GM12878 (cell line): ENCODE measurements around the gene RETSAT.

Experiments used
- CTCF ChIP-seq, 3 experiments: IDR thresholded peaks in 2 of 3; conservative IDR thresholded peaks in 1 of 3; 2 replicates each; pipeline ENCODE4 v1.5.1; 2011; ENCODE audit warnings: low read depth in 3 of 3, low read length in 3 of 3, mild to moderate bottlenecking in 3 of 3, control low read depth in 2 of 3, moderate library complexity in 2 of 3, inconsistent platforms in 1 of 3, mixed read lengths in 1 of 3; ENCODE audit not compliant: control insufficient read depth in 2 of 3, insufficient read depth in 1 of 3; ENCODE audit errors: extremely low read depth in 1 of 3
- ETV6 ChIP-seq, 2 experiments: fragments of 450-650 bp in 1 of 2; IDR thresholded peaks in 1 of 2; conservative IDR thresholded peaks in 1 of 2; 2 replicates each; pipeline ENCODE4 v1.6.1; 2014; ENCODE audit warnings: antibody characterized with exemption in 1 of 2, borderline replicate concordance in 1 of 2, low read depth in 1 of 2, mild to moderate bottlenecking in 1 of 2, moderate library complexity in 1 of 2
- FOXM1 ChIP-seq: IDR thresholded peaks from 2 replicates; pipeline ENCODE4 v1.6.1; 2012; ENCODE audit warnings: low read depth, mild to moderate bottlenecking, inconsistent platforms, low read length, moderate library complexity
- IKZF1 ChIP-seq: fragments of 450-650 bp; conservative IDR thresholded peaks from 2 replicates; pipeline ENCODE4 v1.6.1; 2017; ENCODE audit warnings: antibody characterized with exemption, mild to moderate bottlenecking
- MYC ChIP-seq: IDR thresholded peaks from 2 replicates; pipeline ENCODE4 v1.6.1; 2011; ENCODE audit warnings: mild to moderate bottlenecking, low read length, moderate library complexity, inconsistent platforms; ENCODE audit not compliant: insufficient read depth, insufficient replicate concordance, insufficient read length, severe bottlenecking
- NFIC ChIP-seq: IDR thresholded peaks from 2 replicates; pipeline ENCODE4 v1.6.1; 2012; ENCODE audit warnings: low read depth, mild to moderate bottlenecking, inconsistent platforms, low read length, moderate library complexity
- NFYB ChIP-seq: IDR thresholded peaks from 2 replicates; pipeline ENCODE4 v1.6.1; 2011; ENCODE audit warnings: low read depth, mild to moderate bottlenecking, low read length, improper control_type of control experiment, moderate library complexity; ENCODE audit not compliant: insufficient read depth
- NR2C1 ChIP-seq: fragments of 450-650 bp; IDR thresholded peaks from 2 replicates; pipeline ENCODE4 v1.6.1; 2017; ENCODE audit warnings: antibody characterized with exemption, mild to moderate bottlenecking, moderate library complexity
- POLR2AphosphoS2 ChIP-seq: IDR thresholded peaks from 2 replicates; pipeline ENCODE4 v1.6.1; 2011; ENCODE audit warnings: low read depth, mild to moderate bottlenecking, low read length, improper control_type of control experiment, moderate library complexity
- REST ChIP-seq: IDR thresholded peaks from 2 replicates; pipeline ENCODE4 v1.6.1; 2012; ENCODE audit warnings: mild to moderate bottlenecking, low read depth, low read length
- YY1 ChIP-seq: IDR thresholded peaks from 2 replicates; pipeline ENCODE4 v1.6.1; 2011; ENCODE audit warnings: low read depth, mild to moderate bottlenecking, low read length
- ZBTB33 ChIP-seq: fragments of 450-650 bp; IDR thresholded peaks from 2 replicates; pipeline ENCODE4 v1.6.1; 2017; ENCODE audit warnings: mild to moderate bottlenecking

- TF ChIP-seq NFIC: no peak
- TF ChIP-seq POLR2AphosphoS2: no peak
- no peak for TF ChIP-seq FOXM1
- no peak for TF ChIP-seq NFYB
- TF ChIP-seq MYC: no peak
- no peak for TF ChIP-seq CTCF (IDR thresholded peaks at IDR 0.05 in 2 of 3, conservative IDR thresholded peaks at IDR 0.05 in 1 of 3; ENCODE audit: control insufficient read depth in 2 of 3, extremely low read depth in 1 of 3, insufficient read depth in 1 of 3, low read depth in 3 of 3, low read length in 3 of 3)
- TF ChIP-seq IKZF1: no peak
- no peak for TF ChIP-seq YY1
- no peak for TF ChIP-seq ZBTB33
- TF ChIP-seq ETV6 (conservative IDR thresholded peaks at IDR 0.05 in 1 of 2, IDR thresholded peaks at IDR 0.05 in 1 of 2; ENCODE audit: borderline replicate concordance in 1 of 2, low read depth in 1 of 2): no peak
- TF ChIP-seq REST: no peak
- TF ChIP-seq NR2C1: no peak
Observed at GRCh38 chr2:85303780-85304531, 50.4 kb downstream of the RETSAT start.
